ENCODE results near the gene CASKIN1.
"Not testable (repeated sequence)": the region's sequence is repeated elsewhere in the genome, so short reads cannot be mapped to it uniquely, and the experiment has no call there.

- not testable (repeated sequence) for TF ChIP-seq CTCF, POLR2A (IDR thresholded peaks at IDR 0.05)
Measured at GRCh38 chr16:2129251-2129650, 67.2 kb downstream of the CASKIN1 start.
